Stimulated activated CD4-positive, alpha-beta T cell treated with anti-CD3 and anti-CD28 coated beads, Interleukin-1b, Interleukin-23, amount 100 ng/mL, for 48 hours (primary cell): ENCODE data around the gene PTMS.
A peak's percentile ranks its signal among the peaks of the same experiment; 100 is the strongest.

ENCODE experiments used
- DNase-seq: peaks from one replicate; pipeline ENCODE4 v3.0.0-alpha.2; 2020

Gene PTMS

GRCh38 chr12:6790496-6791150, 24.5 kb downstream of the PTMS start:
- DNase-seq: peak; percentile 64

- no peak for DNase-seq
These were observed 25.9 kb downstream of the PTMS start for GRCh38 chr12:6791931-6792520.

- DNase-seq: no peak
These were observed 26.5 kb downstream of the PTMS start for GRCh38 chr12:6792522-6793201.

- no peak for DNase-seq
These were observed 28.9 kb downstream of the PTMS start for GRCh38 chr12:6795088-6795487.

GRCh38 chr12:6796576-6796975, 30.4 kb downstream of the PTMS start:
- DNase-seq: no peak

- DNase-seq: no peak
These were observed 33.0 kb downstream of the PTMS start for GRCh38 chr12:6799147-6799546.

- no peak for DNase-seq
These were observed 41.0 kb downstream of the PTMS start for GRCh38 chr12:6807170-6807569.

- DNase-seq: no peak
These were observed 42.9 kb downstream of the PTMS start for GRCh38 chr12:6809056-6809455.

GRCh38 chr12:6810758-6811157, 44.6 kb downstream of the PTMS start:
- no peak for DNase-seq

- DNase-seq: no peak
These were observed 47.2 kb downstream of the PTMS start for GRCh38 chr12:6813363-6813762.

GRCh38 chr12:6816598-6816997, 50.4 kb downstream of the PTMS start:
- no peak for DNase-seq

- no peak for DNase-seq
These were observed 50.9 kb downstream of the PTMS start for GRCh38 chr12:6817098-6817497.

- no peak for DNase-seq
These were observed 51.5 kb downstream of the PTMS start for GRCh38 chr12:6817662-6818157.

- DNase-seq: no peak
These were observed 52.1 kb downstream of the PTMS start for GRCh38 chr12:6818222-6818621.

GRCh38 chr12:6818645-6819044, 52.5 kb downstream of the PTMS start:
- DNase-seq: no peak

GRCh38 chr12:6819106-6820030, 53.2 kb downstream of the PTMS start:
- DNase-seq: no peak

- DNase-seq: no peak
These were observed 54.0 kb downstream of the PTMS start for GRCh38 chr12:6820166-6820565.
